Neural progenitor cell (in vitro differentiated cells): ENCODE data around the gene SLIT2. TPM values are rescaled to one million over a fixed set of nuclear protein-coding genes. Genes with fewer than 3 reads are reported as not detected.

Experiments used
- DNase-seq: peaks from one replicate; pipeline ENCODE4 v3.0.0-alpha.2; 2016; ENCODE audit warnings: low spot score
- H2AFZ ChIP-seq: fragments of 200-600 bp; sonication (generic); replicated peaks from 2 replicates; pipeline ENCODE4 v1.6.1; 2016; ENCODE audit warnings: antibody characterized with exemption
- H3F3A ChIP-seq: fragments of 200-600 bp; sonication (generic); 2 replicates; pipeline ENCODE4 v1.6.1; 2016; ENCODE audit warnings: antibody characterized with exemption, low read depth
- H3K27ac ChIP-seq: fragments of 200-600 bp; sonication (generic); 2 replicates; pipeline ENCODE4 v1.5.1; 2016; ENCODE audit warnings: mild to moderate bottlenecking
- H3K27me3 ChIP-seq: fragments of 200-600 bp; sonication (generic); 2 replicates; pipeline ENCODE4 v1.6.1; 2016; ENCODE audit warnings: mild to moderate bottlenecking, moderate library complexity
- H3K36me3 ChIP-seq: fragments of 200-600 bp; sonication (generic); 2 replicates; pipeline ENCODE4 v1.5.1; 2016
- H3K4me1 ChIP-seq: fragments of 200-600 bp; sonication (generic); 2 replicates; pipeline ENCODE4 v1.6.1; 2016; ENCODE audit warnings: mixed run types
- H3K4me2 ChIP-seq: fragments of 200-600 bp; sonication (generic); 2 replicates; pipeline ENCODE4 v1.6.1; 2016
- H3K4me3 ChIP-seq: fragments of 200-600 bp; sonication (generic); 2 replicates; pipeline ENCODE4 v1.5.1; 2016
- H3K79me2 ChIP-seq: fragments of 200-600 bp; sonication (generic); 2 replicates; pipeline ENCODE4 v1.6.1; 2016; ENCODE audit warnings: low read depth
- H3K9ac ChIP-seq: fragments of 200-600 bp; sonication (generic); 2 replicates; pipeline ENCODE4 v1.6.1; 2016
- H3K9me3 ChIP-seq: fragments of 200-600 bp; sonication (generic); 2 replicates; pipeline ENCODE4 v1.5.1; 2016; ENCODE audit warnings: low read depth
- H4K20me1 ChIP-seq: fragments of 200-600 bp; sonication (generic); 2 replicates; pipeline ENCODE4 v1.6.1; 2016; ENCODE audit warnings: low read depth
- H3K27ac Mint-ChIP-seq: 3 replicates; pipeline ENCODE4 v1.8.0; 2021; ENCODE audit warnings: mixed read lengths
- H3K27me3 Mint-ChIP-seq: 2 replicates; pipeline ENCODE4 v1.8.0; 2022; ENCODE audit warnings: low read depth, mild to moderate bottlenecking, inconsistent platforms, moderate library complexity, mixed read lengths; ENCODE audit not compliant: insufficient read depth
- H3K36me3 Mint-ChIP-seq: 3 replicates; pipeline ENCODE4 v1.8.0; 2021; ENCODE audit warnings: mixed read lengths
- H3K4me1 Mint-ChIP-seq: 3 replicates; pipeline ENCODE4 v1.8.0; 2021; ENCODE audit warnings: mixed read lengths
- H3K4me3 Mint-ChIP-seq: 3 replicates; pipeline ENCODE4 v1.8.0; 2021; ENCODE audit warnings: mild to moderate bottlenecking, moderate library complexity, mixed read lengths
- H3K9me3 Mint-ChIP-seq: 3 replicates; pipeline ENCODE4 v1.8.0; 2020; ENCODE audit warnings: mixed read lengths
- EZH2 ChIP-seq: fragments of 200-600 bp; sonication (generic); IDR thresholded peaks from 2 replicates; pipeline ENCODE4 v1.6.1; 2017; ENCODE audit warnings: antibody characterized with exemption, mild to moderate bottlenecking, moderate library complexity
- EZH2phosphoT487 ChIP-seq: fragments of 200-600 bp; sonication (generic); IDR thresholded peaks from 2 replicates; pipeline ENCODE4 v1.6.1; 2017; ENCODE audit warnings: antibody characterized with exemption
- total RNA-seq: library from RNA; depleted of rRNA; stranded (reverse); fragments of >200 nt; gene quantifications from 2 replicates; pipeline ENCODE4 v1.2.3, GENCODE V29; 2015; ENCODE audit warnings: low replicate concordance
- TF ChIP-seq, protein P1 (sequence below): fragments of 200-600 bp; sonication (generic); IDR thresholded peaks from 2 replicates; pipeline ENCODE4 v1.5.1; 2017; ENCODE audit warnings: antibody characterized with exemption, mild to moderate bottlenecking

Gene SLIT2
- total RNA-seq, 1 donor from 2014 or later = 3.0 TPM

DNA sequence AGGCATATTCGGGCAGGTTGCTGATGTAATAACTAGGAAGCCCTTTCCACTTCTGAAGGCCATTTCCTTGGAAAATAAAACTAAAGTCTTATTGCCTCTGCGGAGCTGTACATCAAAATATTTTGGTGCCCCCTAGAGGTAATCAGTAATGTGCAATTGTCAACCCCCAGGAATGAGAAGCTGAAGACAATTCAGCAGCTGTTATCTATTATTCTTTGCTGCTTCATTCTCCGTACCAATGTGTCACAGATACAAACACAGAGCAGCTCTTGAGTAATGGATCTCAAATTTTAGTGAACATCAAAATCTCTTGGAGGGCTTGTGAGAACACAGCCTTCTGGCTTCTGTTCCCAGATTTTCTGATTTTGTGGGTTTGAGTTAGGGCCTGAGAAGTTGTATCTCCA lies 3.5 kb upstream of the SLIT2 start:
- H3K4me1 Mint-ChIP-seq = peaks cover 18% of the 10 kb centered on the region
- TF ChIP-seq EZH2 = no peak
- TF ChIP-seq, protein P1, sequence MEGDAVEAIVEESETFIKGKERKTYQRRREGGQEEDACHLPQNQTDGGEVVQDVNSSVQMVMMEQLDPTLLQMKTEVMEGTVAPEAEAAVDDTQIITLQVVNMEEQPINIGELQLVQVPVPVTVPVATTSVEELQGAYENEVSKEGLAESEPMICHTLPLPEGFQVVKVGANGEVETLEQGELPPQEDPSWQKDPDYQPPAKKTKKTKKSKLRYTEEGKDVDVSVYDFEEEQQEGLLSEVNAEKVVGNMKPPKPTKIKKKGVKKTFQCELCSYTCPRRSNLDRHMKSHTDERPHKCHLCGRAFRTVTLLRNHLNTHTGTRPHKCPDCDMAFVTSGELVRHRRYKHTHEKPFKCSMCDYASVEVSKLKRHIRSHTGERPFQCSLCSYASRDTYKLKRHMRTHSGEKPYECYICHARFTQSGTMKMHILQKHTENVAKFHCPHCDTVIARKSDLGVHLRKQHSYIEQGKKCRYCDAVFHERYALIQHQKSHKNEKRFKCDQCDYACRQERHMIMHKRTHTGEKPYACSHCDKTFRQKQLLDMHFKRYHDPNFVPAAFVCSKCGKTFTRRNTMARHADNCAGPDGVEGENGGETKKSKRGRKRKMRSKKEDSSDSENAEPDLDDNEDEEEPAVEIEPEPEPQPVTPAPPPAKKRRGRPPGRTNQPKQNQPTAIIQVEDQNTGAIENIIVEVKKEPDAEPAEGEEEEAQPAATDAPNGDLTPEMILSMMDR = peak; percentile 79
- H3K4me3 ChIP-seq = no peak overlapping the region
- no peak overlapping the region for H3K27ac ChIP-seq
- H4K20me1 ChIP-seq = peaks cover 8% of the 10 kb centered on the region
- H3K4me2 ChIP-seq = no peak overlapping the region
- H3K27ac Mint-ChIP-seq = no peak overlapping the region
- no peaks in the 10 kb centered on the region for H3K9me3 ChIP-seq
- H3K79me2 ChIP-seq = no peaks in the 10 kb centered on the region
- peaks cover 6% of the 10 kb centered on the region for H3K27me3 Mint-ChIP-seq
- peaks cover 6% of the 10 kb centered on the region for H3K4me1 ChIP-seq
- no peaks in the 10 kb centered on the region for H3K36me3 Mint-ChIP-seq
- H3K4me3 Mint-ChIP-seq = no peak overlapping the region
- peaks cover 37% of the 10 kb centered on the region for H3K27me3 ChIP-seq
- DNase-seq = peak; percentile 69
- H3K9ac ChIP-seq = no peak overlapping the region
- peaks cover 3% of the 10 kb centered on the region for H3K9me3 Mint-ChIP-seq
- no peak overlapping the region for H2AFZ ChIP-seq
- H3F3A ChIP-seq = peaks cover 7% of the 10 kb centered on the region
- H3K36me3 ChIP-seq = no peaks in the 10 kb centered on the region

DNA sequence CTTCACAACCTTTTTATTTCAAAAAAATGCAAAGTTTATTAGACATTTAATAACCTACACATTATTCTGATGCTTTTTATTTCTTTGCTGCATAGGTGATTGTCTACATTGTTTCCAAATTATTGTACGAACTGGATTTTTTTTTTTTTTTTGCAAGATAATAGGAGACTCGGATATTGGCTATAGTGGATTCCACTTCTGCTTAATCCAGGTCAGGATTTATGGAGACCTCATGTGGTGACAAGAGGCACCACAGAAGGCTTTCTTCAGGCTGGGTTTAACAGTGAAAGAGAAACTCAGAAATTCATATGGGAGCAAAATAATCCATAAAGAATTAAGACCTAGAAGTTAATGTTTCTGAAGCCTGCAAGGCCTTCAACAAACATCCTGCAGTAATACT lies 2.4 kb upstream of the SLIT2 start:
- no peak for TF ChIP-seq EZH2
- TF ChIP-seq, protein P1 = peak; percentile 33
- H3K4me3 Mint-ChIP-seq = no peak overlapping the region
- no peaks in the 10 kb centered on the region for H3K36me3 Mint-ChIP-seq
- H3K4me2 ChIP-seq = no peak overlapping the region
- no peak overlapping the region for H3K9ac ChIP-seq
- peak; percentile 25 for DNase-seq
- H3K27me3 ChIP-seq = peaks cover 49% of the 10 kb centered on the region
- no peak overlapping the region for H2AFZ ChIP-seq
- H3K79me2 ChIP-seq = no peaks in the 10 kb centered on the region
- H3K27ac Mint-ChIP-seq = no peak overlapping the region
- H3K4me3 ChIP-seq = no peak overlapping the region
- no peaks in the 10 kb centered on the region for H3K9me3 Mint-ChIP-seq
- H3K4me1 ChIP-seq = peaks cover 13% of the 10 kb centered on the region
- H3K4me1 Mint-ChIP-seq = peaks cover 18% of the 10 kb centered on the region
- H3F3A ChIP-seq = peaks cover 7% of the 10 kb centered on the region
- H3K27ac ChIP-seq = no peak overlapping the region
- peaks cover 17% of the 10 kb centered on the region for H4K20me1 ChIP-seq
- no peaks in the 10 kb centered on the region for H3K36me3 ChIP-seq
- no peaks in the 10 kb centered on the region for H3K9me3 ChIP-seq
- peaks cover 11% of the 10 kb centered on the region for H3K27me3 Mint-ChIP-seq

DNA sequence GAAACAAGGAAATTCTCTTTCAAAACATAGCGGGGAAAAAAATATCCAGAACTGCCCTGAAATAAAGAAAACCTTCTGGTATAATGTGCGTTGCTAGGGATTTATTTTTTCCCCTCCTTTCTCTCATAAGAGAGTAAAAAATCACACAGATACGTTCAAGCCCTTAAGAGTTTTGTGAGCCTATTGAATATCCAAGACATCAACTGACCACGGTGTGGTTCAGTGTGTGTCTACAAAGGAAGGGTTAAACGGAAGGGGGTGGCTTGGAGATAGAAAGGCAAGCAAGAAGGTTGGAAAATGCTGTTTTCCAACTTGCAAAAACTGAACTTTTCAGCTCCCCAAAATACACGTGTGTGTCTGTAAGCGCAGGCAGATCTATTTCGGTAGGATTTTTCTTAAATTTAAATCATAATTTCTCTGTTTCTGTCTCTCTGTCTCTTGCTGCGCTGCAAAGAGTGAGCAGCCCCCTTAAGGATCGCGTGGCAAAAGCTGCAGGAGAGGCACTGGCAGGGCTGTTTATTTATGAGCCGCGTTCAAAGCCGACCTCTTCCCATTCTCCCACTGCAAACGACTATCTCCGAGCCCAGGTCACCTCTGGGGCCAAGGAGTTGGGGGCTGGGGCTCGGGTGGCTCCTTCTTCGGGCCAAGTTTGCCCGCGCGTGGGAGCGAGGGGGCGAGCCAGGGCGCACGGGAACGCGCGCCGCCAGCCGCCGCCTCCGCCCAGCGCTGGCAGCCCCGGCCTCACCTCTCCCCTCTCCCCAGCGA lies 492 bp upstream of the SLIT2 start:
- Mint-ChIP-seq H3K27me3 (peaks cover 11% of the 10 kb centered on the region), H3K27ac (peak overlapping the region; percentile 79), H3K9me3 (no peaks in the 10 kb centered on the region), H3K4me1 (peaks cover 27% of the 10 kb centered on the region), H3K4me3 (peak overlapping the region; percentile 100), H3K36me3 (peaks cover 5% of the 10 kb centered on the region)
- H2AFZ ChIP-seq = peak overlapping the region; percentile 96
- H3K4me3 ChIP-seq = peak overlapping the region; percentile 81
- H3F3A ChIP-seq = peaks cover 7% of the 10 kb centered on the region
- peaks cover 67% of the 10 kb centered on the region for H3K27me3 ChIP-seq
- DNase-seq = no peak
- H3K4me1 ChIP-seq = peaks cover 13% of the 10 kb centered on the region
- TF ChIP-seq EZH2phosphoT487 (no peak), EZH2 (no peak)
- TF ChIP-seq, protein P1 = no peak
- no peak overlapping the region for H3K27ac ChIP-seq
- no peaks in the 10 kb centered on the region for H3K79me2 ChIP-seq
- H3K4me2 ChIP-seq = peak overlapping the region; percentile 98
- no peaks in the 10 kb centered on the region for H3K36me3 ChIP-seq
- no peak overlapping the region for H3K9ac ChIP-seq
- H4K20me1 ChIP-seq = peaks cover 25% of the 10 kb centered on the region
- H3K9me3 ChIP-seq = no peaks in the 10 kb centered on the region
